SK-N-DZ (cell line): Measurements from ENCODE around the gene CABP1.
"Not testable (repeated sequence)": the region's sequence is repeated elsewhere in the genome, so short reads cannot be mapped to it uniquely, and the experiment has no call there.

Experiments
- DNase-seq: peaks from one replicate; pipeline ENCODE4 v3.0.0-alpha.2; 2015; ENCODE audit warnings: low spot score

Gene CABP1

GRCh38 chr12:120666571-120667390 is 26.4 kb downstream of the CABP1 start:
- DNase-seq: peak; percentile 62

GRCh38 chr12:120668091-120668867 is 27.9 kb downstream of the CABP1 start:
- DNase-seq: no peak

GRCh38 chr12:120668868-120669840 is 28.7 kb downstream of the CABP1 start:
- DNase-seq: peak; percentile 43

GRCh38 chr12:120670237-120670636 is 29.8 kb downstream of the CABP1 start:
- DNase-seq: not testable (repeated sequence)

- DNase-seq: no peak
Measured at GRCh38 chr12:120670667-120671066, 30.2 kb downstream of the CABP1 start.

GRCh38 chr12:120674097-120674636 is 33.7 kb downstream of the CABP1 start:
- DNase-seq: peak; percentile 63

GRCh38 chr12:120677765-120678473 is 37.5 kb downstream of the CABP1 start:
- DNase-seq: no peak

- DNase-seq: no peak
Measured at GRCh38 chr12:120678572-120678971, 38.1 kb downstream of the CABP1 start.

- DNase-seq: no peak
Measured at GRCh38 chr12:120680165-120680738, 39.8 kb downstream of the CABP1 start.

GRCh38 chr12:120684523-120684932 is 44.1 kb downstream of the CABP1 start:
- no peak for DNase-seq

- no peak for DNase-seq
Measured at GRCh38 chr12:120685522-120685921, 45.1 kb downstream of the CABP1 start.

- peak; percentile 99 for DNase-seq
Measured at GRCh38 chr12:120686151-120686689, 45.8 kb downstream of the CABP1 start.

- peak; percentile 99 for DNase-seq
Measured at GRCh38 chr12:120686690-120687577, 46.5 kb downstream of the CABP1 start, which contains the start of gene MLEC. MLEC (plus strand) TSS chr12:120687149; CDS start chr12:120687297, 148 bp downstream.

- no peak for DNase-seq
Measured at GRCh38 chr12:120687578-120688289, 47.3 kb downstream of the CABP1 start.

- no peak for DNase-seq
Measured at GRCh38 chr12:120688527-120689071, 48.2 kb downstream of the CABP1 start.

GRCh38 chr12:120689397-120690082 is 49.1 kb downstream of the CABP1 start:
- no peak for DNase-seq

GRCh38 chr12:120690083-120690450 is 49.6 kb downstream of the CABP1 start:
- no peak for DNase-seq
